Heart right ventricle (tissue), 16 donors: ENCODE results near the gene ZFHX3. TPM values are rescaled to one million over a fixed set of nuclear protein-coding genes. Genes with fewer than 3 reads are reported as not detected.

Source experiments
- ATAC-seq, 8 donors: fragments of 200-7000 bp; cut with Tn5 transposase; one replicate each; pipeline ENCODE4 v1.9.1; 2020; ENCODE audit warnings: mild to moderate bottlenecking in 8 of 8, moderate library complexity in 8 of 8, moderate number of reproducible peaks in 1 of 8
- DNase-seq, 2 donors: peaks; one replicate each; pipeline ENCODE4 v3.0.0-alpha.2; 2020
- H3K27ac ChIP-seq, 10 donors: fragments of 200-600 bp; sonication (generic) in 2 of 10; one replicate each; pipeline versions ENCODE4 v1.5.0 to v1.8.0; 2020 to 2022; ENCODE audit warnings: mild to moderate bottlenecking in 3 of 10
- H3K27me3 ChIP-seq, 7 donors: fragments of 200-600 bp; one replicate each; pipeline ENCODE4 v1.8.0; 2021 to 2022; ENCODE audit warnings: mild to moderate bottlenecking in 2 of 7
- H3K36me3 ChIP-seq, 9 donors: fragments of 200-600 bp; sonication (generic) in 1 of 9; one replicate each; pipeline versions ENCODE4 v1.5.0 to v1.8.0; 2020 to 2022; ENCODE audit warnings: mild to moderate bottlenecking in 2 of 9
- H3K4me1 ChIP-seq, 9 donors: fragments of 200-600 bp; sonication (generic) in 1 of 9; one replicate each; pipeline versions ENCODE4 v1.5.0 to v1.8.0; 2020 to 2022; ENCODE audit warnings: mild to moderate bottlenecking in 4 of 9
- H3K4me3 ChIP-seq, 10 donors: fragments of 200-600 bp; sonication (generic) in 2 of 10; one replicate each; pipeline versions ENCODE4 v1.5.0 to v1.8.0; 2020 to 2022; ENCODE audit warnings: mild to moderate bottlenecking in 7 of 10, moderate library complexity in 2 of 10
- H3K9me3 ChIP-seq, 11 donors: fragments of 200-600 bp in 10 of 11; sonication (generic) in 2 of 11; one replicate each; pipeline versions ENCODE4 v1.5.0 to v1.8.0; 2013 to 2022; ENCODE audit warnings: mild to moderate bottlenecking in 2 of 11, control low read depth in 1 of 11, moderate library complexity in 1 of 11
- WGBS, 2 donors: extraction: QIAGEN DNeasy Blood & Tissue Kit; methylation state at CpG; one replicate each; pipeline ENCODE4 v1.1.7; 2013; ENCODE audit warnings: inconsistent platforms in 1 of 2; 5-methylcytosine and 5-hydroxymethylcytosine counted together
- intact Hi-C, 10 donors: fragments of 100-400 bp; cut with DNase I; formaldehyde crosslinking; loops; one replicate each; pipeline versions ENCODE4 v1.11.1 to v1.14.2; 2022
- polyA plus RNA-seq, 2 donors: library from polyadenylated mRNA; stranded (reverse); fragments of 200-250 nt; gene quantifications; one replicate each; pipeline ENCODE4 v1.2.3, GENCODE V29; 2013
- total RNA-seq, 10 donors: library from RNA; stranded (reverse); fragmentation: NEBNext Ultra II Directional in 3 of 10; extraction: Animal tissue kit (Norgen Biotek cat#: 25700) in 3 of 10; gene quantifications; one replicate each; pipeline versions ENCODE4 v1.2.1 to v1.2.4, GENCODE V29; 2021 to 2023
- TF ChIP-seq, protein P1 (sequence below), 9 donors: fragments of 200-600 bp; sonication (generic) in 2 of 9; IDR thresholded peaks; one replicate each; pipeline versions ENCODE4 v1.5.0 to v1.8.0; 2021 to 2022; ENCODE audit warnings: antibody characterized with exemption in 9 of 9, mild to moderate bottlenecking in 5 of 9, moderate library complexity in 1 of 9
- donor health status: Arrhythmogenic right ventricular cardiomyopathy.
- donor health status: ischemic (EF 13 %, LVEDD 7.1; RV severe dilation, severe dysfunction).
- donor health status: healthy with polysubstance abuse.
- donor health status: DM: no; HTN: yes; CAD: no.
- donor health status: DM: no; HTN: no; CAD: no.
- donor health status: ischemic (EF 25% LVEDD 6.9; RV normal size, moderate dysfunction).
- donor health status: ischemic (EF 25% LVEDD 5.7; RV mildly dilated, moderate dysfunction).
- donor health status: healthy.
- donor health status: DM: yes; HTN: yes; CAD: no.
- donor health status: Ischemic cardiomyopathy.
- donor health status: ischemic (EF 35%, LVEDD 5.7; RV mildly dilated, moderate dysfunction).
- donor health status: nonischemic (EF 11% LVEDD 7.7; RV severe dilation, severe dysfunction).
- donor health status: DM: yes; HTN: yes; CAD: no.
- donor health status: PGD.
- donor health status: ischemic (EF 29% LVEDD 5.4; RV normal size, mild dysfunction).
- donor health status: nonischemic (EF 23%, LVEDD 6.1; RV moderate dilation, normal function).

Gene ZFHX3
- total and polyA plus RNA-seq, 12 donors = 1.6 to 15.2 (median 10.4) TPM

DNA sequence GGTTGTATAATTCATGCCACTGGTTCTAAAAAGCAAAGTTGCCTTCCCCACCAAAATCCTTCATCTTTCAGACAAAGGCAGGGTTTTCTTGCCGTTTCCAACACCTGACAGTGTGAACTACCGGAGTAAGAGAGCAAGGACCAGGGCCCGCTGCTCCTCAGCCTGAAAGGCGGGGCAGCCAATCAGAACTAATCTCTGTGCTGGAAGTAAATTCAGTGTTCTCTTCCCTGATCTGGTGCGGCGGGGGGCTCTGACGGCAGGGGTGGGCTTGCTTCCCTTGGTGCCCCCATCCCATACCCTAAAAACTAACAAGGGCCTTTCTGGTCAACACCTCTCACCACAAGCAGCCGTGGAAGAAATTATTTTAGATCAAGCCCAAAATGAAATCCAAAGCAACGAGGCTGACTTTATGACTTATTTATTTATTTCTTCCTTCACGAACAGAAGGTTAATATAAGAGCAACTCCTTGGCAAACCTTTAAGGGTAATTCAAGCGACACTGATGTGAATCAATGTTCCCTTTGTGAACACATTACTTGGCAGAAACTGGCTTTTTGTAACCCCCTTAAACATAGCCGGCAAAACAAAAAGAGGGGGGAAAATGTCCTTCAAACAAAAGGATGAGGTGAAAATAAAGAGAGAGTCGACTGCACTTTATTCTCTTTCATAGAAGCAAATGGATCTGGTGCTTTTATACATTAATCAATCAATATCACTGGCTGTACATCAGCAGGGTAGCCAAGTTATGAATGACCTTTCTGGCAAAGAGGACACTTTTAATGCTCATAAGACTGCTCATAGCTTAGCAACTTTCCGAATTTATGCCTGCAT, 189.9 kb downstream of the ZFHX3 start:
- TF ChIP-seq, protein P1, sequence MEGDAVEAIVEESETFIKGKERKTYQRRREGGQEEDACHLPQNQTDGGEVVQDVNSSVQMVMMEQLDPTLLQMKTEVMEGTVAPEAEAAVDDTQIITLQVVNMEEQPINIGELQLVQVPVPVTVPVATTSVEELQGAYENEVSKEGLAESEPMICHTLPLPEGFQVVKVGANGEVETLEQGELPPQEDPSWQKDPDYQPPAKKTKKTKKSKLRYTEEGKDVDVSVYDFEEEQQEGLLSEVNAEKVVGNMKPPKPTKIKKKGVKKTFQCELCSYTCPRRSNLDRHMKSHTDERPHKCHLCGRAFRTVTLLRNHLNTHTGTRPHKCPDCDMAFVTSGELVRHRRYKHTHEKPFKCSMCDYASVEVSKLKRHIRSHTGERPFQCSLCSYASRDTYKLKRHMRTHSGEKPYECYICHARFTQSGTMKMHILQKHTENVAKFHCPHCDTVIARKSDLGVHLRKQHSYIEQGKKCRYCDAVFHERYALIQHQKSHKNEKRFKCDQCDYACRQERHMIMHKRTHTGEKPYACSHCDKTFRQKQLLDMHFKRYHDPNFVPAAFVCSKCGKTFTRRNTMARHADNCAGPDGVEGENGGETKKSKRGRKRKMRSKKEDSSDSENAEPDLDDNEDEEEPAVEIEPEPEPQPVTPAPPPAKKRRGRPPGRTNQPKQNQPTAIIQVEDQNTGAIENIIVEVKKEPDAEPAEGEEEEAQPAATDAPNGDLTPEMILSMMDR (IDR thresholded peaks at IDR 0.05) = no peak
- Histone ChIP-seq H3K27ac (peak overlapping the region in 7 of 10 donors; percentile 1 to 62 (median 46)), H3K4me3 (no peak overlapping the region), H3K27me3 (no peaks in the 10 kb centered on the region), H3K9me3 (no peaks in the 10 kb centered on the region), H3K36me3 (no peaks in the 10 kb centered on the region), H3K4me1 (peaks cover 0 to 58% (median 20%) of the 10 kb centered on the region in 9 donors)
- intact Hi-C loops = no loop called here
- WGBS, 2 donors = 88 to 89% methylated on average over 14 of the region's 14 CpGs
- DNase-seq (no peak), ATAC-seq (no peak)

DNA sequence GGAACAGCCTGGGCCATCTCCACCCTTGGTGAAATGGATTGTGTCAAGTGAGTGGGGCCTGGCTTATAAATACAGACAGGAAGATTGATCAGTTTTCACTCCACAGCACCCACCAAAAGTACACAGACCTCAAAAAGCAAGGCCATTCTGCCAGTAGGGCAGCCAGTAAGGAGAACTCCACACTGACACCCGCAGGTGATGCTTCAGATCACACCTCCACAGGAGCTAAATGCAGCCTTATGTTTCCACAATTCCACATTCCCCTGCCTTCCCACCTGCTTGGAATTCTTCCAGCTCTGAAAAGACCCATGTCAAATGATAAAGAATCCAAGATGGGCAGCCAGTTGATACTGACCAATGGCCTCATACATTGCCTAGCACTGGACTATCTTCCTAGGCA, 191.1 kb downstream of the ZFHX3 start:
- no peak for DNase-seq
- peaks cover 0 to 65% (median 30%) of the 10 kb centered on the region in 9 donors for H3K4me1 ChIP-seq
- intact Hi-C loops = no loop called here
- WGBS, 2 donors = 93 to 96% methylated on average over 1 of the region's 1 CpG
- no peak for ATAC-seq
- no peaks in the 10 kb centered on the region for H3K36me3 ChIP-seq
- H3K27me3 ChIP-seq = no peaks in the 10 kb centered on the region
- TF ChIP-seq, protein P1 (IDR thresholded peaks at IDR 0.05) = peak in 3 of 9 donors; percentile 16 to 31 (median 29)
- H3K4me3 ChIP-seq = no peak overlapping the region
- H3K27ac ChIP-seq = no peak overlapping the region
- no peaks in the 10 kb centered on the region for H3K9me3 ChIP-seq

DNA sequence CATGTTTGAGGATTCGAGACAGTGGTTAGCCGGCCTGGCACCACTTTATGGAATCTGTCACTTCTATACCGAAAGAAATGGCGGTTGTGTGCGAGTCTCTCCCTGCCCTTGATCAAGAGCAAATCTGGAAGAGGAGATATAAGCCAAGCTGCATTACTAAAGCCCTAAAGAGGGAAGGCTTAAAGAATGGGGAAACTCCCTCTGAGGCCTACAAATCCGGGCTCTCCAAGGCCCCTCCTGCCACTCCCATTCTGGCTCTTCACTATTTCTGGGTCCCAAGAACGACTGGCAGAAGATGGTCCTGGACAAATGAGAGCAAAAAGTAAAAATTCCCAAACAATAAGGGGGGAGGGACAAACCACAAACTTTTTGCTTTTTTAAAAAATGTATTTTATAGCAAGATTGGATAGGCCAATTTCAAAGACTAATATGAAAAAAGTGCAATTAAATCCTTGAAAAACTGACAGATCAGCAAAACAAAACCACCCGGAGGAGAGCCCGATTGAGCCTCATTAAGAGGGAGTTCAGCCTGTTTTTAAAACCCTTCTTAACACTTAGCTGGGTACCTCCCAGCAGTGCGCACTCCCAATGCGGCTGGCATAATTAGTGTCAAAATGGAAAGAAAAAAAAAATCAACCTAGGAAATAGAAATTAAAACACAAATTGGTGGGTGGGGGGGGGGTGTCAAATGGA, 193.5 kb downstream of the ZFHX3 start:
- peak overlapping the region in 2 of 10 donors; percentile 26 to 43 for H3K27ac ChIP-seq
- DNase-seq = no peak
- H3K4me1 ChIP-seq = peaks cover 1 to 66% (median 34%) of the 10 kb centered on the region in 9 donors
- no peak for ATAC-seq
- H3K4me3 ChIP-seq = no peak overlapping the region
- H3K27me3 ChIP-seq = no peaks in the 10 kb centered on the region
- TF ChIP-seq, protein P1 (IDR thresholded peaks at IDR 0.05) = no peak
- intact Hi-C loops = no loop called here
- no peaks in the 10 kb centered on the region for H3K9me3 ChIP-seq
- H3K36me3 ChIP-seq = no peaks in the 10 kb centered on the region
- WGBS, 2 donors = 83 to 88% methylated on average over 11 of the region's 11 CpGs

DNA sequence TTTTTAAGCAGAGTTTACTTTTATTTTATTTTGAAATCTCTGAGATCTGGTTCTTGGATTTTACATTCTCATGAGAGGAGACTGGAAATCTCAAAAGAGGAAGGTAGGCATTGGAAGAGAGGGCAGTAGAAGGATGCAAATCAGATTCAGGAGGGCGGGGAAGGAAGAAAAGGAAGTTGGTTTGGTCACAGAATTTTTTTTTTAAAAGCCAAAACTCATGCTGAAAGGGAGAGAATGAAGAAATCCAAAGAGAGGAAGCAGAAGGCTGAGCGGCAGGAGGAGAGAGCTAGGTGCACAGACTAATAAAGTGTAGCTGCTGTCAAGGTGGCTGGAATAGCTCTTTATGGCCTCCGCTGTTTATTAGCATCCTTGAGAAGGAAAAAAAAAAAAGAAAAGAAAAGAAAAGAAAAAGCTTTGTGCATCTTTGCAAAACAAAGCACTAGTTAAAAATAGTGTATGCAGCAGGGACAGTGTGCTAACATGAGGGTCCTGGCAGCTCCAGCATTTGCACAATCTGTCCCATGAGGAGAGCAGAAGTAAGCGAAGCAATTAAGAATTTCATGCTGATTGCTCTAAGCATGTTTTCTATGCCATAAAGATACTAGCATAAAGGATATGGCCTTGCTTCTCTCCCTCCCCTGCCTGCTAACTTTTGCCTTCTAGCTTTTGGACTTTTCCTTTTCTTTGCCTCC, 194.2 kb downstream of the ZFHX3 start:
- peak overlapping the region in 2 of 10 donors; percentile 39 to 43 for H3K27ac ChIP-seq
- H3K4me1 ChIP-seq = peaks cover 4 to 66% (median 38%) of the 10 kb centered on the region in 9 donors
- no peak overlapping the region for H3K4me3 ChIP-seq
- H3K9me3 ChIP-seq = no peaks in the 10 kb centered on the region
- H3K36me3 ChIP-seq = no peaks in the 10 kb centered on the region
- intact Hi-C loops = no loop called here
- DNase-seq = no peak
- 81% methylated on average over 4 of the region's 4 CpGs for WGBS, 2 donors
- H3K27me3 ChIP-seq = no peaks in the 10 kb centered on the region
- TF ChIP-seq, protein P1 (IDR thresholded peaks at IDR 0.05) = no peak
- no peak for ATAC-seq
